Measurements from ENCODE around the gene CERKL.

CERKL gene

GRCh38 chr2:181594322-181594721 lies 62.6 kb downstream of the CERKL start:
- H3K27me3 ChIP-seq (ENCODE audit: control insufficient read depth in 1 of 2, insufficient read depth in 2 of 2, low read length in 2 of 2): no peaks in the 10 kb centered on the region
- no peaks in the 10 kb centered on the region for H3K36me3 ChIP-seq (ENCODE audit: control insufficient read depth in 2 of 2, insufficient read depth in 2 of 2, low read length in 2 of 2)
- no peak overlapping the region for H3K9ac ChIP-seq (ENCODE audit: low read length in 2 of 2)
- H3K9me3 ChIP-seq (ENCODE audit: control insufficient read depth in 2 of 2, low read length in 2 of 2): no peaks in the 10 kb centered on the region
- H3K4me1 ChIP-seq (ENCODE audit: control insufficient read depth, insufficient read depth, low read length): no peaks in the 10 kb centered on the region
- H3K4me3 ChIP-seq (ENCODE audit: low read length in 2 of 2): no peak overlapping the region
- no peak overlapping the region for H3K27ac ChIP-seq (ENCODE audit: low read length)

- no peaks in the 10 kb centered on the region for H3K4me1 ChIP-seq (ENCODE audit: control insufficient read depth, insufficient read depth, low read length)
- no peak overlapping the region for H3K27ac ChIP-seq (ENCODE audit: low read length)
- no peak overlapping the region for H3K4me3 ChIP-seq (ENCODE audit: low read length in 2 of 2)
- no peaks in the 10 kb centered on the region for H3K36me3 ChIP-seq (ENCODE audit: control insufficient read depth in 2 of 2, insufficient read depth in 2 of 2, low read length in 2 of 2)
- H3K9me3 ChIP-seq (ENCODE audit: control insufficient read depth in 2 of 2, low read length in 2 of 2): no peaks in the 10 kb centered on the region
- H3K27me3 ChIP-seq (ENCODE audit: control insufficient read depth in 1 of 2, insufficient read depth in 2 of 2, low read length in 2 of 2): no peaks in the 10 kb centered on the region
- H3K9ac ChIP-seq (ENCODE audit: low read length in 2 of 2): no peak overlapping the region
These were observed 67.1 kb downstream of the CERKL start for GRCh38 chr2:181589779-181590178.

- no peak overlapping the region for H3K9ac ChIP-seq (ENCODE audit: low read length in 2 of 2)
- no peaks in the 10 kb centered on the region for H3K4me1 ChIP-seq (ENCODE audit: control insufficient read depth, insufficient read depth, low read length)
- H3K36me3 ChIP-seq (ENCODE audit: control insufficient read depth in 2 of 2, insufficient read depth in 2 of 2, low read length in 2 of 2): no peaks in the 10 kb centered on the region
- H3K27me3 ChIP-seq (ENCODE audit: control insufficient read depth in 1 of 2, insufficient read depth in 2 of 2, low read length in 2 of 2): no peaks in the 10 kb centered on the region
- no peaks in the 10 kb centered on the region for H3K9me3 ChIP-seq (ENCODE audit: control insufficient read depth in 2 of 2, low read length in 2 of 2)
- H3K4me3 ChIP-seq (ENCODE audit: low read length in 2 of 2): no peak overlapping the region
- H3K27ac ChIP-seq (ENCODE audit: low read length): no peak overlapping the region
These were observed 68.4 kb downstream of the CERKL start for GRCh38 chr2:181588546-181588945.

- Histone ChIP-seq H3K27ac (ENCODE audit: low read length) (no peak overlapping the region), H3K9me3 (ENCODE audit: control insufficient read depth in 2 of 2, low read length in 2 of 2) (no peaks in the 10 kb centered on the region), H3K9ac (ENCODE audit: low read length in 2 of 2) (no peak overlapping the region), H3K4me3 (ENCODE audit: low read length in 2 of 2) (no peak overlapping the region), H3K4me1 (ENCODE audit: control insufficient read depth, insufficient read depth, low read length) (no peaks in the 10 kb centered on the region), H3K36me3 (ENCODE audit: control insufficient read depth in 2 of 2, insufficient read depth in 2 of 2, low read length in 2 of 2) (no peaks in the 10 kb centered on the region), H3K27me3 (ENCODE audit: control insufficient read depth in 1 of 2, insufficient read depth in 2 of 2, low read length in 2 of 2) (no peaks in the 10 kb centered on the region)
These were observed 70.3 kb downstream of the CERKL start for GRCh38 chr2:181586569-181587081.

- H3K9me3 ChIP-seq (ENCODE audit: control insufficient read depth in 2 of 2, low read length in 2 of 2): no peaks in the 10 kb centered on the region
- no peaks in the 10 kb centered on the region for H3K4me1 ChIP-seq (ENCODE audit: control insufficient read depth, insufficient read depth, low read length)
- H3K4me3 ChIP-seq (ENCODE audit: low read length in 2 of 2): no peak overlapping the region
- no peak overlapping the region for H3K27ac ChIP-seq (ENCODE audit: low read length)
- H3K36me3 ChIP-seq (ENCODE audit: control insufficient read depth in 2 of 2, insufficient read depth in 2 of 2, low read length in 2 of 2): no peaks in the 10 kb centered on the region
- no peaks in the 10 kb centered on the region for H3K27me3 ChIP-seq (ENCODE audit: control insufficient read depth in 1 of 2, insufficient read depth in 2 of 2, low read length in 2 of 2)
- no peak overlapping the region for H3K9ac ChIP-seq (ENCODE audit: low read length in 2 of 2)
These were observed 71.2 kb downstream of the CERKL start for GRCh38 chr2:181585732-181586131.

GRCh38 chr2:181581534-181581933 lies 75.4 kb downstream of the CERKL start:
- no peaks in the 10 kb centered on the region for H3K36me3 ChIP-seq (ENCODE audit: control insufficient read depth in 2 of 2, insufficient read depth in 2 of 2, low read length in 2 of 2)
- no peaks in the 10 kb centered on the region for H3K9me3 ChIP-seq (ENCODE audit: control insufficient read depth in 2 of 2, low read length in 2 of 2)
- no peak overlapping the region for H3K27ac ChIP-seq (ENCODE audit: low read length)
- H3K4me3 ChIP-seq (ENCODE audit: low read length in 2 of 2): no peak overlapping the region
- no peak overlapping the region for H3K9ac ChIP-seq (ENCODE audit: low read length in 2 of 2)
- H3K27me3 ChIP-seq (ENCODE audit: control insufficient read depth in 1 of 2, insufficient read depth in 2 of 2, low read length in 2 of 2): no peaks in the 10 kb centered on the region
- no peaks in the 10 kb centered on the region for H3K4me1 ChIP-seq (ENCODE audit: control insufficient read depth, insufficient read depth, low read length)

- no peaks in the 10 kb centered on the region for H3K9me3 ChIP-seq (ENCODE audit: control insufficient read depth in 2 of 2, low read length in 2 of 2)
- no peak overlapping the region for H3K27ac ChIP-seq (ENCODE audit: low read length)
- H3K36me3 ChIP-seq (ENCODE audit: control insufficient read depth in 2 of 2, insufficient read depth in 2 of 2, low read length in 2 of 2): no peaks in the 10 kb centered on the region
- H3K27me3 ChIP-seq (ENCODE audit: control insufficient read depth in 1 of 2, insufficient read depth in 2 of 2, low read length in 2 of 2): no peaks in the 10 kb centered on the region
- H3K9ac ChIP-seq (ENCODE audit: low read length in 2 of 2): no peak overlapping the region
- no peak overlapping the region for H3K4me3 ChIP-seq (ENCODE audit: low read length in 2 of 2)
- no peaks in the 10 kb centered on the region for H3K4me1 ChIP-seq (ENCODE audit: control insufficient read depth, insufficient read depth, low read length)
These were observed 78.1 kb downstream of the CERKL start for GRCh38 chr2:181578829-181579228.

- Histone ChIP-seq H3K4me3 (ENCODE audit: low read length in 2 of 2) (no peak overlapping the region), H3K27me3 (ENCODE audit: control insufficient read depth in 1 of 2, insufficient read depth in 2 of 2, low read length in 2 of 2) (no peaks in the 10 kb centered on the region), H3K36me3 (ENCODE audit: control insufficient read depth in 2 of 2, insufficient read depth in 2 of 2, low read length in 2 of 2) (no peaks in the 10 kb centered on the region), H3K9ac (ENCODE audit: low read length in 2 of 2) (no peak overlapping the region), H3K4me1 (ENCODE audit: control insufficient read depth, insufficient read depth, low read length) (no peaks in the 10 kb centered on the region), H3K27ac (ENCODE audit: low read length) (no peak overlapping the region), H3K9me3 (ENCODE audit: control insufficient read depth in 2 of 2, low read length in 2 of 2) (no peaks in the 10 kb centered on the region)
These were observed 80.5 kb downstream of the CERKL start for GRCh38 chr2:181576431-181576830.

- Histone ChIP-seq H3K9ac (ENCODE audit: low read length in 2 of 2) (no peak overlapping the region), H3K27ac (ENCODE audit: low read length) (no peak overlapping the region), H3K9me3 (ENCODE audit: control insufficient read depth in 2 of 2, low read length in 2 of 2) (no peaks in the 10 kb centered on the region), H3K27me3 (ENCODE audit: control insufficient read depth in 1 of 2, insufficient read depth in 2 of 2, low read length in 2 of 2) (no peaks in the 10 kb centered on the region), H3K4me3 (ENCODE audit: low read length in 2 of 2) (no peak overlapping the region), H3K36me3 (ENCODE audit: control insufficient read depth in 2 of 2, insufficient read depth in 2 of 2, low read length in 2 of 2) (no peaks in the 10 kb centered on the region), H3K4me1 (ENCODE audit: control insufficient read depth, insufficient read depth, low read length) (no peaks in the 10 kb centered on the region)
These were observed 81.3 kb downstream of the CERKL start for GRCh38 chr2:181575650-181576025.

- Histone ChIP-seq H3K9ac (ENCODE audit: low read length in 2 of 2) (no peak overlapping the region), H3K36me3 (ENCODE audit: control insufficient read depth in 2 of 2, insufficient read depth in 2 of 2, low read length in 2 of 2) (no peaks in the 10 kb centered on the region), H3K27me3 (ENCODE audit: control insufficient read depth in 1 of 2, insufficient read depth in 2 of 2, low read length in 2 of 2) (no peaks in the 10 kb centered on the region), H3K4me3 (ENCODE audit: low read length in 2 of 2) (no peak overlapping the region), H3K9me3 (ENCODE audit: control insufficient read depth in 2 of 2, low read length in 2 of 2) (no peaks in the 10 kb centered on the region), H3K27ac (ENCODE audit: low read length) (no peak overlapping the region), H3K4me1 (ENCODE audit: control insufficient read depth, insufficient read depth, low read length) (no peaks in the 10 kb centered on the region)
These were observed 81.8 kb downstream of the CERKL start for GRCh38 chr2:181575024-181575649.

- H3K4me3 ChIP-seq (ENCODE audit: low read length in 2 of 2): no peak overlapping the region
- H3K27me3 ChIP-seq (ENCODE audit: control insufficient read depth in 1 of 2, insufficient read depth in 2 of 2, low read length in 2 of 2): no peaks in the 10 kb centered on the region
These were observed 82.6 kb downstream of the CERKL start for GRCh38 chr2:181574321-181574720.

More at GRCh38 chr2:181574321-181574720, 82.6 kb downstream of the CERKL start:
- Histone ChIP-seq H3K36me3 (ENCODE audit: control insufficient read depth in 2 of 2, insufficient read depth in 2 of 2, low read length in 2 of 2) (no peaks in the 10 kb centered on the region), H3K9me3 (ENCODE audit: control insufficient read depth in 2 of 2, low read length in 2 of 2) (no peaks in the 10 kb centered on the region), H3K27ac (ENCODE audit: low read length) (no peak overlapping the region), H3K9ac (ENCODE audit: low read length in 2 of 2) (no peak overlapping the region), H3K4me1 (ENCODE audit: control insufficient read depth, insufficient read depth, low read length) (no peaks in the 10 kb centered on the region)
